Measurements from ENCODE around the gene CCL21. TPM values are rescaled to one million over a fixed set of nuclear protein-coding genes. Genes with fewer than 3 reads are reported as not detected.
"Not testable (repeated sequence)": the region's sequence is repeated elsewhere in the genome, so short reads cannot be mapped to it uniquely, and the experiment has no call there.

Gene CCL21
- total RNA-seq, 1 donor from 2014 or later: not detected

GRCh38 chr9:34732478-34732877, 22.5 kb upstream of the CCL21 start:
- DNase-seq (ENCODE audit: low spot score, unreplicated experiment): no peak
- no peaks in the 10 kb centered on the region for H3K9me3 Mint-ChIP-seq (ENCODE audit: low read depth)
- H3K4me1 Mint-ChIP-seq (ENCODE audit: low read depth): no peaks in the 10 kb centered on the region
- no peak overlapping the region for H3K27ac Mint-ChIP-seq
- no peak overlapping the region for H3K4me3 Mint-ChIP-seq (ENCODE audit: low read depth)
- TF ChIP-seq CTCF (IDR thresholded peaks at IDR 0.05; ENCODE audit: unreplicated experiment): no peak
- peaks cover 6% of the 10 kb centered on the region for H3K27me3 Mint-ChIP-seq
- H3K36me3 Mint-ChIP-seq (ENCODE audit: insufficient read depth): no peaks in the 10 kb centered on the region

GRCh38 chr9:34723141-34723540, 13.2 kb upstream of the CCL21 start:
- no peaks in the 10 kb centered on the region for H3K9me3 Mint-ChIP-seq (ENCODE audit: low read depth)
- H3K4me1 Mint-ChIP-seq (ENCODE audit: low read depth): no peaks in the 10 kb centered on the region
- peaks cover 8% of the 10 kb centered on the region for H3K27me3 Mint-ChIP-seq
- H3K27ac Mint-ChIP-seq: no peak overlapping the region
- no peak for TF ChIP-seq CTCF (IDR thresholded peaks at IDR 0.05; ENCODE audit: unreplicated experiment)
- DNase-seq (ENCODE audit: low spot score, unreplicated experiment): no peak
- H3K4me3 Mint-ChIP-seq (ENCODE audit: low read depth): no peak overlapping the region
- no peaks in the 10 kb centered on the region for H3K36me3 Mint-ChIP-seq (ENCODE audit: insufficient read depth)

GRCh38 chr9:34719769-34720025, 9.8 kb upstream of the CCL21 start:
- not testable (repeated sequence) for DNase-seq (ENCODE audit: low spot score, unreplicated experiment); H3K4me3 Mint-ChIP-seq (ENCODE audit: low read depth); H3K9me3 Mint-ChIP-seq (ENCODE audit: low read depth); H3K27ac Mint-ChIP-seq; H3K36me3 Mint-ChIP-seq (ENCODE audit: insufficient read depth); H3K4me1 Mint-ChIP-seq (ENCODE audit: low read depth)
- peaks cover 12% of the 10 kb centered on the region for H3K27me3 Mint-ChIP-seq

GRCh38 chr9:34719021-34719768, 9.3 kb upstream of the CCL21 start:
- no peak for DNase-seq (ENCODE audit: low spot score, unreplicated experiment)
- H3K27ac Mint-ChIP-seq: no peak overlapping the region
- H3K9me3 Mint-ChIP-seq (ENCODE audit: low read depth): no peaks in the 10 kb centered on the region
- no peaks in the 10 kb centered on the region for H3K4me1 Mint-ChIP-seq (ENCODE audit: low read depth)
- H3K36me3 Mint-ChIP-seq (ENCODE audit: insufficient read depth): no peaks in the 10 kb centered on the region
- H3K27me3 Mint-ChIP-seq: peaks cover 12% of the 10 kb centered on the region
- TF ChIP-seq CTCF (IDR thresholded peaks at IDR 0.05; ENCODE audit: unreplicated experiment): no peak
- H3K4me3 Mint-ChIP-seq (ENCODE audit: low read depth): no peak overlapping the region

DNA sequence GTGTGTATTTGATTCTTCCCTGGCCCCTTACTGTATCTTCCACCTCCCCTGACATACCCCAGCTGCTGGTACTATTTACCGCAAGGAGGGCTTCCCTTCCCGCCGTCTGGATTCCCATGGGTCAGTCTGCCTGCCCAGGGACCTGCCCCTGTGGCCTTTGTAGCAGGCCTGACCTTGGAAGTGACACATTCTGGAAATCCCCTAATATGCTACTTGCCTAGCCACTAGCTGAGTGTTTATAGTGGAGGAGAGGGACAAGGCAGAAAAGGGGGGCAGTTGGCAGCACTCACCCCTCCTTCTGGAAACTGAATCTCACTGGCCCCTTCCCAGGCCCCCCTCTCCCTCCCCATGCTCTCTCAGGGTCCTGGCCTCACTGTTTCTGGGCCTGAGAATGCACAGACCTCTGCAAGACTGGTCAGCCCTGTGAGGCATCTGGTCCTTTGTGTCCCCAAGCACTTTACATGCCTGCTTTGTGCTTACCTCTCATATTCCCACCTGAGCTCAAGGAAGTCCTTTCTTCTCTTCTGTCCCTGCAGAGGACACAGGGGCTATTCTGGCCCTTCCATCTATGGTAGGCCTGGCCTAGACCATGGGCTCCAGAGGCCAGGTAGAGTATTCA, 8.2 kb upstream of the CCL21 start:
- no peak for DNase-seq (ENCODE audit: low spot score, unreplicated experiment)
- Mint-ChIP-seq H3K4me3 (ENCODE audit: low read depth) (no peak overlapping the region), H3K27me3 (peaks cover 16% of the 10 kb centered on the region), H3K27ac (no peak overlapping the region), H3K36me3 (ENCODE audit: insufficient read depth) (no peaks in the 10 kb centered on the region), H3K9me3 (ENCODE audit: low read depth) (no peaks in the 10 kb centered on the region), H3K4me1 (ENCODE audit: low read depth) (no peaks in the 10 kb centered on the region)
- TF ChIP-seq CTCF (IDR thresholded peaks at IDR 0.05; ENCODE audit: unreplicated experiment): no peak

DNA sequence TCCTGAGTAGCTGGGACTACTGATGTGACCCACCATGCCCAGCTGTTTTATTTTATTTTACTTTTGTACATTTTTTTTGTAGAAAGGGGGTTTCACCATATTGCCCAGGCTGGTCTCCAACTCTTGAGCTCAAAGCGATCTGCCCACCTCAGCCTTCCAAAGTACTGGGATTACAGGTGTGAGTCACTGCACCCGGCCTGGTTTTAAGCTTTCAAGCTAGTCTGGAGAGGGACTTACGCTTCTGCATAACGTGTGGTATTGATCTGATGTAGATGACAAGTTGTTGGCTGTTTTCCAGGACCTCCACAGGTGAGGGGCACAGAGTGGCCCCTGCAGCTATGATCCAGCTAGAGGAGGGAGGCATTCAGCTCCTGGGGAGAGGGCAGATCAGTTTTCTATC, 6.8 kb upstream of the CCL21 start:
- Mint-ChIP-seq H3K4me3 (ENCODE audit: low read depth) (no peak overlapping the region), H3K27me3 (peaks cover 16% of the 10 kb centered on the region)

More for the DNA sequence above, 6.8 kb upstream of the CCL21 start:
- no peak for TF ChIP-seq CTCF (IDR thresholded peaks at IDR 0.05; ENCODE audit: unreplicated experiment)
- Mint-ChIP-seq H3K9me3 (ENCODE audit: low read depth) (no peaks in the 10 kb centered on the region), H3K36me3 (ENCODE audit: insufficient read depth) (no peaks in the 10 kb centered on the region), H3K4me1 (ENCODE audit: low read depth) (no peaks in the 10 kb centered on the region), H3K27ac (no peak overlapping the region)
- no peak for DNase-seq (ENCODE audit: low spot score, unreplicated experiment)
